Measurements from ENCODE around the gene TBC1D5.
"Not testable (repeated sequence)": the region's sequence is repeated elsewhere in the genome, so short reads cannot be mapped to it uniquely, and the experiment has no call there.

TBC1D5 gene

DNA sequence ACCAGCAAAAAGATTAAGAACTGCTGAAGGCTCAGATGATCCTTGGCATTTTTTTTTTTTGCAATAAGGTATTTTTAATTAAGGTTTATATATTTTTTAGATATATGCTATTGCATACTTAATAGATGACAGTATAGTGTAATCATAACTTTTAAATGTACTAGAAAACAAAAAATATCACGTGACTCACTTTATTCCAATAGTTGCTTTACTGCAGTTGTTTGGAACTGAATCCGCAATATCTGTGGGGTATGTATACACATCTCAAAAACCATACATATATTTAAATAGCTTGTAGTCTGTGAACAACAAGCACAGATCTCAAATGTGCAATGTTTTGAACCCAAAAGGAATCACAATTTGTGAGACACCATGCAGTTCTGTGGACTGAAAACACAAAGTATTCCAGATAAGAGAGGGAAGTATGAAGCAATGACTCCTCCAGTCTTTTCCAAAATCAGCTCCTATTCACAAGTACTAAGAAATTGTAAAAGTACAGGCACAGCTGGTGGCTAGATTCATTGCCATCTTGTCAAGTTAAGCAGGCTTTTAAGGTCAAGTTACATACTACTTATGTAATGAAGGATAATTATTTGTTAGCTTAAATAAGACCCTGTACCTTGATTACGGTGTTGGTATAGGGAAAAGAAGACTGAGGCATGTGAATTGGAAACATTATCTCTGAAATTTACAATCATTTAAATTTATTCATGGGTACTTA is 331.1 kb downstream of the TBC1D5 start:
- no peak for DNase-seq (ENCODE audit: low spot score)

GRCh38 chr3:17407576-17407975 is 334.9 kb downstream of the TBC1D5 start:
- no peak for DNase-seq (ENCODE audit: low spot score)

DNA sequence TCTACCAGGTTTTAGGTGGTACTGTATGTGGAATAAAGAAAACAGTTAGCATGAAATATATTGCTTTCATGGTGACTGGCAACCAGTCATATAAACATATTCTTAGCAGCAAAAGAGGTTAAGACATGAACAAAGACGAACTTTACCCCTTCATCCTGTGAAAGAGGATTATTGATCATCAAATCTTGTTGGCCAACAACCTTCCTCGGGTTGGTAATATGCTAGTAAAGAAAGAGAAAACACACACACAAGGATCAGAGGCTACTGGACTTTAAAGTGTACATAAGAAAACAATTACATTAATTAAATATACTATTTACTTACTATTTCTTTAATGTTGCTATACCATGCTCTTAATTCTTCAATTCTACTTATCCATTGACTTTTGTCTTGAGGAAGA is 337.9 kb downstream of the TBC1D5 start:
- DNase-seq (ENCODE audit: low spot score): no peak

DNA sequence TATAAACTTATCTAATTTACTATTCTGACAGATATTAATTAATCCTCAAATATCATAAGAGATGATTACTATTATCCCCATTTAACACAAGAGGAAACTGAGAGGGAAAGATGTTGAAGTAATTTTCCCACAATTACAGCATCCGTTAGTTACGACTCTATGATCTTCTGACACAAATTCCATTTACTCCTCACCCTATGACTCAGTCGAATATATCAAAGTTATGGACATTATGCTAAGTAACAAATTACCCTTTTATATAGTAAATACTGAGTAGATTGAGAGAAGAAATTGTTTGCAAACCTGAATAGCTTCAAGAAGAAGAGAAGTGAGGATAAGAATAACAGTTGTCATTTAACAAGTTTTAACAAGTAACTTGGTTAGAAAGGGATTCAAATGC is 340.0 kb downstream of the TBC1D5 start:
- no peak for DNase-seq (ENCODE audit: low spot score)

GRCh38 chr3:17401912-17402311 is 340.5 kb downstream of the TBC1D5 start:
- DNase-seq (ENCODE audit: low spot score): no peak

DNA sequence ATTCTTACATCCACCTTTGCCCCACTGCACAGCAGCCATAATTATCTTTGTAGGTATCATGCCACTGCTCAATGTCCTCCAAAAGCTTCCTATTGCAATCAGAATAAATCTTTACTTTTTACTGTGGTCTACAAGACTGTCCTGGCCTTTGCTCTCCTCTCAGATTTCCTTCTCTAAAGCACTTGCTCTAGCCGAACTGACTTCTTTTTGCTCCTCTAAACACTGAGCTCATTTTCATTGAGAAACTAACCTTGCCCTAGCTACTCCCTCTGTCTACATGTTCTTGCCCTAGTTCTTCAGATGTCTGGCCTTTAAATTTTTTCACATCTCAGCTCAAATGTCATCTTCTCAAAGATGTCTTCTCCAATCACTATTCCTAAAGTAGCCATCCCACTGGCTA is 342.8 kb downstream of the TBC1D5 start:
- DNase-seq (ENCODE audit: low spot score): no peak

DNA sequence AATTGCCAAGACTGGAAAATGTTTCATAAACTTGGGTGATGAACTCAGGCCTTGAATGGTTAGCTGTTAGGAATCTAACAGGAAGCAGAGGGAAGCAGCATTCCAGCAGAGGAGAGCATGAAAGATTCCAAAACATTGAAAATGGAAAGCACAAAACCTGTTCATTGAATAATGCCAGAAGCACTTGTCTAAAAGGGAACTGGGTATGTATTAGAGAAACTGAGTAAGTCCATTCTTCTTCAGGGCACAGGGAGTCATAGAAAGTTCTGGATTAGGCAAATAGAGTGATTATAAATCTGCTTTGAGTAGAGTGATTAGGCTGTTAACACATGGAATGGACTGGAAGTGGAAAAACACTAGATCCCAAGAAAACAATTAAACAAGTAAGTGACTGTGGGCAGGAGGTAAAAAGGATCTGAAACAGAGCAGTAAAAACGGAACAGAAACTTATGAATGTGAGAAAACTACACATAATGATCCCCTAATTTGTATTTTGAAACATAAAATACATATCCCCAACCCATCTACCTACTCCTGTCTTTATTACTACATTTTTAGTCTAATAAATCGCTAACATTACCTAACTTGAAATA is 343.4 kb downstream of the TBC1D5 start:
- no peak for DNase-seq (ENCODE audit: low spot score)

- DNase-seq (ENCODE audit: low spot score): no peak
Observed at GRCh38 chr3:17396036-17396435, 346.4 kb downstream of the TBC1D5 start.

DNA sequence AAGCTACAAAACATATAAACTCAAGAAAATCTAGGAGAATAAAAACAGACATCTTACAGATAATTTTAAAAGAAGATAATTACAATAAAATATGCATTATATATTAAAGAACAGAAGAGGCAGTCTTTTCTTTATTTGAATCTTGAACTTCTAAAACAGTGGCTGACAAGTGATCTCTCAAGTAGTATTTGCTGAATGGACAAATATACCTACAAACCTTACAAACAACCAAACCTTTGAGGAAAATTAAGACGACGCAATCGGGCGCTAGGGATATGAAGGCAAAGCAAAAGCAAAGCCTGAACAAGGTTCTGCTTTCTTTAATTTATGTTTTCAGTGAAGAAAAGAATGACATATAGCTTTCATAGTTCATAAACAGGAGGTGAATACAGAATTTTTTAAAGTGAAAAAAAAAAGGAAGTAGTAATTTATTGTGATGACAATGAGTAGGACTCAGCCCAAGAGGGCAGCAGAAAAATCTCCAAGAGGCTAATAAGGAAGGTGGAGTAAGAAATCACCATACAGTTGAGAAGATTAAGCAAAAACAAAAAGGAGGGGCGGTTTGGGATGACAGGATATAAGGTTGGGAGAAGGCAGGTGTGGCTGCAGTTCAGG is 347.8 kb downstream of the TBC1D5 start:
- DNase-seq (ENCODE audit: low spot score): no peak

- DNase-seq (ENCODE audit: low spot score): not testable (repeated sequence)
Observed at GRCh38 chr3:17392516-17392915, 349.9 kb downstream of the TBC1D5 start.

- no peak for DNase-seq (ENCODE audit: low spot score)
Observed at GRCh38 chr3:17390785-17391184, 351.6 kb downstream of the TBC1D5 start.

DNA sequence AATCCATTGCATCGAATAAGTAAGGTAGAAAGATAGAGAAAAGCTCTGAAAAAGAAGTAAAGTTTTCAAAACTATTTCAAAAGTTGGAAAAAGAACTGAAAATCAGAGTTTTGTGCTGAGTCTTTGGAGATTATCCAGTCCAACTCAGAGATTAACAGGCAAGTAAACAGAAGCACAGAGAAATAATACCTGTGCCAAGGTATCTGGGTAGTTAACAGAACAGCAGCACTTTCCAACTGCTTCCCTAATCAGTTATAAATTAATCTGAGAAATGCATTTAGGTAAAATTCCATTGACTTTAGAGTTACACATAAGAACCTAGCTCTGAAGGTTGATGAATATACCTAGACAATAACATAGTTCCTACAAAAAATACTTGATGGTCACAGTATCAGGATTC is 355.3 kb downstream of the TBC1D5 start:
- no peak for DNase-seq (ENCODE audit: low spot score)

DNA sequence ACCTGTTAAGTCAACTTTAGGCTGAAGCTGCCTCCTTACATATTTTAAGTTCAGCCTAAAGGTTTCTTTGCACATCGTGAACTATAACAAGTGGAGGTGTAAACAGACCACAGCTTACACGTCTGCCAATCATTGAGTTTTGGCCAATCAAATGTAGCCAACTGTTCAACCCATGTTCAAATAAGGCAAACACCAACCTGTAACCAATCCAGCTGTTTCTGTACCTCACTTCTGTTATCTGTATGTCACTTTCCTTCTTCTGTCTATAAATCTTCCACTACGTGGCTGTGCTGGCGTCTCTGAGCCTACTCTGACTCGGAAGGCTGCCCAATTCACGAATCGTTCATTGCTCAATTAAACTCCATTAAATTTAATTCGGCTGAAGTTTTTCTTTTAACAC is 356.0 kb downstream of the TBC1D5 start:
- no peak for DNase-seq (ENCODE audit: low spot score)

- DNase-seq (ENCODE audit: low spot score): no peak
Observed at GRCh38 chr3:17384567-17385296, 357.7 kb downstream of the TBC1D5 start.

DNA sequence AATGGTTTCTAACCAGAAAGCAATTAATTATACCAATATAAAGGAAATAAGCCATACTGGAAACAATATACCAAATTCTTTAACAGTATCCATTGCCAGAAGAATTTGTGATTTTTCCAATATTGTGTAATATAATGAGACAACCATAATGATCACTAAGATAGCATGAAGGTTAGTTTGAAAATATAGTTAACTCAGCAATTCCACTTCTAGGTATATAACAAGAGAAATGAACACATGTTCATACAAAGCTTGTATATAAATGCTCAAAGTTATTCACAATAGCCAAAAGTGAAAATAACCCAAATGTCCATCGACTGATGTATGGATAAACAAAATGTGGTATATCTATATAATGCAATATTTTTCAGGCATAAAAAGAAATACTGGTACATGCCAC is 369.1 kb downstream of the TBC1D5 start:
- no peak for DNase-seq (ENCODE audit: low spot score)

DNA sequence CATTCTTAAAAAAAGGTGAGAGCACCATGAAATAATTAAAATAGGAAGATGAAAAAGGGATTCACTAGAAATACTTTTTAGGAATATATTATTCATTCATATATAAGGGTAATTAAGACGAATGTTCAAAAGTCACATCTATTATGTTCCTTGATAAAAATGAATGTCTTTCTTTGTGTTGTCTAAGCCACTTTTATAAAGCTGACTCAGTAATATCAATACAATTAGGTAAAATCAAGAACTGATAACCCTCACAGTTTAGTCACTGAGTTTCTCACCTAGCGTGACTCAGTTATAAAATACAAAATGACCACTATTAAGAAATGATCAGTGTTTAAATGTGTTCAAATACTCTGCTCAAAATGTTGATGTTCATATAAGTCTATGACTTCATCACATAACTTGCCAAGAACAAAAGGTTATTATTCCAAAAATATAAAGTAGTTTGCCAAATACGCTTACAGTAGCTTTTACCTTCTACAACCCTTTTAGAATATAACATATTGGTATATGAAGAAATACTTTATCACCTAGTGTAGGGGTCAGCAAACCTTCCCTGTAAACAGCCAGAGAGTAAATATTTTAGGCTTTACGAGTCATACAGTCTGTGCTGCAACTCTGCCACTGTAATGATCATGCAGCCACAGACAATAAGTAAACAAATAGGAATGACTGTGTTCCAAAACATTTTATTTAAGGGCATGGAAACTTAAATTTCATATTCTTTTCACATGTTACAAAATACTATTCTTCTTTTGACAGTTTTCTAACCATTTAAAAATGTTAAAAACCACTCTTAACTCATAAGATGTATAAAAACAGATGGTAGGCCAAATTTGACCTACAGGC is 369.8 kb downstream of the TBC1D5 start:
- DNase-seq (ENCODE audit: low spot score): no peak

DNA sequence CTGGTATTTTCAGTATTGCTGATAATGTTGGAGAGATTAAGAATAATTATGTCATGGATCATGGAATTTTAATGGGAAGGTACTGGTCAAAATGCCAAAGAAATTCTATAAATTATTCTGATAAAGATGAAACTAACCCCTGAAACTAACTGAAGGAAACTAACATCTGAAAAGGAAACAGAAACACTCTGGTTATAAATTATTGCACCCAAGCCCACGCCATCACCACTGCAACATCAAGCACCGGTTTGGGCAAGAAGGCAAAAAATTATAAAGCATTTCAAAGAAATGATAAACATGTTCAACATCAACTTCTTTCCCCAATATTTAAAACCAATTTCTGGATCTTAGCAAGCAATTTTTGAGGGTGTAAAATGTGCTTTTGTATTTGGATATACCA is 372.5 kb downstream of the TBC1D5 start:
- DNase-seq (ENCODE audit: low spot score): no peak

DNA sequence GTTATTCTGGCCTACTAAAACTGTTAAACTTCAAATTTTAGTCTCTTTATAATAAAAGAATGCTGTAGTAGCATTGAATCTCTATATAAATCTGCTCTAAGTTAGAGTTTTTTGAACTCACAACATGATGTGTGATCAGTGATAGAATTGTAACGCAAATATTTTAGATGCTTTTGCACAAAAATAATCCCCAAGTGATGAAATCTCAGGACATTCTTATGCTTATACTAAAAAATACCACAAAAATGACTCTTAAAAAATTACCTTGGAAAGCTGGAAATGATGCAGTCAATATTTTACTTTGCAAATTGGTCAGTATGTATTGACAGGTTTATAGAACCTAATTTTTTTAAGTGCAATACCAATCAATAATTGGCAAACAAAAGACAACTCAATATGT is 375.3 kb downstream of the TBC1D5 start:
- no peak for DNase-seq (ENCODE audit: low spot score)

- no peak for DNase-seq (ENCODE audit: low spot score)
Observed at GRCh38 chr3:17360991-17361390, 381.4 kb downstream of the TBC1D5 start.

- DNase-seq (ENCODE audit: low spot score): no peak
Observed at GRCh38 chr3:17359911-17360310, 382.5 kb downstream of the TBC1D5 start.

- no peak for DNase-seq (ENCODE audit: low spot score)
Observed at GRCh38 chr3:17357035-17357710, 385.3 kb downstream of the TBC1D5 start.
